A549 treated with Hydrocortisone at 1 μM for 4 hours (cell line): ENCODE measurements around the gene BAG1. TPM values are rescaled to one million over a fixed set of nuclear protein-coding genes. Genes with fewer than 3 reads are reported as not detected.

Experiments used
- total RNA-seq: library from RNA; stranded (reverse); fragments of 200-300 nt; extraction: Qiagen RNA extraction; gene quantifications from 5 replicates; pipeline ENCODE4 v1.2.3, GENCODE V29; 2022

Gene BAG1
- total RNA-seq = 112 to 132 TPM (median 127 TPM) in 5 replicates

DNA sequence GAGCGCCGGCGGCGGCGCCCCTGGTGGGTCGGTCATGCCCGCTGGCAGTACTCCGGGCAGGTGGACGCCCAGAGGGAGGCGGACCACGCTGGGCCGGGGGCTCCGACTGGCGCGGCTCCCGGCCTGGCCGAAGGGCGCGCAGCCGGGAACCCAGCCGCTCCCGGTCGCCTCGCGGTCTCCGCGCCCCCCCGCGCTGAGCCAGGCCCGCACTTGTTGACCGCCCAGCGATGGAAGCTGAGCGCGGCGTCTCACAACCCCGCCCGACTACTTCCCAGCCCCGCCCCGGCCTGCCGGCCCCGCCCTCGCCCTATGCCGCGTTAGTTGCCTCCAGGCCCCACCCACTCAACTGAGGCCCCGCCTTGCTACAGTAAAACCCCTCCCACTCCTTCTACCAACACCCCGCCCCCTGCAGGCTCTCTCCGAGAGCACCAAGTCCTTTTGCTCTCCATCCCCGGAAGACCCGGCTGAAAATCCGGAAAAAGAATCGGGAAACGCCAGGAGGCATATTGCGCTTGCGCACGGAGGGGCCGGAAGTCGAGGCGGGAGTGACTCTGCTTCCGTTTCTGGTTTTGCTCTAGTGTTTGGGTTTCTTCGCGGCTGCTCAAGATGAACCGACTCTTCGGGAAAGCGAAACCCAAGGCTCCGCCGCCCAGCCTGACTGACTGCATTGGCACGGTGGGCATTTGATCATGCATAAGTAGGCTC is at the start of gene BAG1, which contains the start of gene CHMP5:
Gene BAG1, minus strand, starts transcription at position 236 of the 705 bp plus-strand sequence.
Gene CHMP5, plus strand, starts transcription at position 577 of the 705 bp plus-strand sequence. Its CDS starts 30 bp downstream, at position 607.

GRCh38 chr9:33290247-33291030 is 25.9 kb upstream of the BAG1 start, which contains the start of gene NFX1:
Gene NFX1, plus strand, starts transcription at chr9:33290516. Its CDS starts 57 bp downstream, at chr9:33290573.

DNA sequence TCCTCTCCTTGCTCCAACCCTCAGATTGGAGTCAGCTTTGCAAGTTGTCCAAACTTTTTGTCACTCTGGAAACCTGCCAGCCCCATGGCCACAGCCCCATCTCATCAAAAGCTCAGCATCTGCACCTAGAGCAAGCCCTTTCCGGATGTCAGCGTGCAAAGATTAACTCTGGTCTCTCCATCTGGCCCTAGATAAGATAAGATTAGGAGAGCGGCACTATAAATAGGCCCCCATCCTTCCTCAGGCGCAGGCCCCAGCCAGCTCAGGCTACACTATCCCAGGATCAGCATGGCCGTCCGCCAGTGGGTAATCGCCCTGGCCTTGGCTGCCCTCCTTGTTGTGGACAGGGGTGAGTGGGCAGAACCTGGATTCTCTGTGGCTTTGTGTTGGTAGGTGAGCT is 24.6 kb downstream of the BAG1 start, which contains the start of gene SPINK4:
Gene SPINK4, plus strand, starts transcription at position 247 of the 400 bp plus-strand sequence. Its CDS starts 42 bp downstream, at position 289.

Other genes with a start within 250 kb of the BAG1 start
- 206 to 290 TPM (median 238 TPM) in 5 replicates for gene DNAJA1, start 239.4 kb downstream of the BAG1 start, total RNA-seq
- gene SMU1, start 188.0 kb downstream of the BAG1 start, total RNA-seq = 17.2 to 25.4 TPM (median 18.1 TPM) in 5 replicates
- 195 to 246 TPM (median 234 TPM) in 5 replicates for gene B4GALT1, start 97.4 kb downstream of the BAG1 start, total RNA-seq
- gene SPINK4, start 24.5 kb downstream of the BAG1 start, total RNA-seq = not detected in 5 replicates
- 67.3 to 80.6 TPM (median 70.3 TPM) in 5 replicates for gene CHMP5, start 341 bp upstream of the BAG1 start, total RNA-seq
- gene NFX1, start 25.8 kb upstream of the BAG1 start, total RNA-seq = 31.4 to 34.8 TPM (median 31.7 TPM) in 5 replicates
- 0.28 to 0.56 TPM (median 0.33 TPM) in 5 replicates for gene AQP7, start 137.9 kb upstream of the BAG1 start, total RNA-seq
- 21.0 to 24.9 TPM (median 23.2 TPM) in 5 replicates for gene AQP3, start 182.9 kb upstream of the BAG1 start, total RNA-seq
- gene NOL6, start 209.2 kb upstream of the BAG1 start, total RNA-seq = 69.7 to 76.7 TPM (median 72.1 TPM) in 5 replicates